Measurements from ENCODE around the gene ARID5B. TPM values are rescaled to one million over a fixed set of nuclear protein-coding genes. Genes with fewer than 3 reads are reported as not detected.

ARID5B gene
- total and polyA plus RNA-seq, 2 donors: 11.3 to 18.6 TPM

DNA sequence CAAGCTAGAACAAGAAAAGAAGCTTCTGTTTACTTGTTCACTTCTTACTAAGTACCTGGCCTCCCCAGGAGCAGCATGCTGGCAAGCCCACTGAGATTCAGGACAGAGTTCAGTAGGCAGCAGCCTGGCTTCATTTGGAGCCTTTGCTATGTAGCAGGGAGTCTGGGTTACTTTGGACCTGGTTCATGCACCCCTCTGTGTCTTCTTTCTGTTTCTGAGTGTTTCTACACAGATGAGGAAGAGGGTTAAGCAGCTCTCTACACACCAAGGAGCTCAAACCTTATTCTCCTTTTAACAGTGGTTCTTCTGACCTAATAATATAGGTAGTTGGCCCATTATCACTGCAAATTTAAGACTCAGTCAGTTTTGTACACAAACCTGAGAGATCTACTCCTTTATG lies 152.9 kb downstream of the ARID5B start:
- Histone ChIP-seq H3K27ac (ENCODE audit: low read depth in 1 of 2, low read length in 1 of 2) (peak overlapping the region; percentile 32 to 79), H3K27me3 (ENCODE audit: control insufficient read depth in 2 of 2, insufficient read depth in 1 of 2, low read length in 1 of 2) (no peaks in the 10 kb centered on the region), H3K36me3 (ENCODE audit: control insufficient read depth in 2 of 2, insufficient read depth in 2 of 2, low read length in 1 of 2) (peaks cover 20 to 66% of the 10 kb centered on the region in 2 donors), H3K9me3 (ENCODE audit: control insufficient read depth in 2 of 2, insufficient read depth in 1 of 2, low read length in 1 of 2) (no peaks in the 10 kb centered on the region), H3K4me3 (ENCODE audit: low read length in 2 of 2) (no peak overlapping the region), H3K4me1 (ENCODE audit: control insufficient read depth in 2 of 2, insufficient read depth in 2 of 2, low read length in 2 of 2) (peaks cover 0 to 12% of the 10 kb centered on the region in 2 donors)
- no peak for DNase-seq (ENCODE audit: low read depth in 6 of 9, low spot score in 9 of 9)

DNA sequence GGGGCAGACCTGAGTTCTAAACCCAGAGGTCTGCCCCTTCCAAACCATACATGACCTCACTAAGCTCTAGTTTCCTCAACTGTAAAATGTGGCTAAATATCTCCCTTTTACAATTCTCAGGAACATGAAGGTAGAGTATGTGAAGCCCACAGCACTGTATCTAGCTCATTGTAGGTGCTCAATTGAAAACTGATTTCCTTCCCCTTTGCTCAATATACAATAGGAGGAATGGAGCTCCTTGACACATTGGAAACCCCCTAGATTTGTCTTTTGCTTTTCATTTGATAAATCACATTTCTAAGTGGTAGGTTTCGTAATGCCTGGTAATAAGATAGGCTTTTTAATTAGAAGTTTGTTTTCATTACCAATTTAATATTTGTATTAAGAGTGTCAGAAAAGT lies 153.3 kb downstream of the ARID5B start:
- no peak for DNase-seq (ENCODE audit: low read depth in 6 of 9, low spot score in 9 of 9)
- H3K9me3 ChIP-seq (ENCODE audit: control insufficient read depth in 2 of 2, insufficient read depth in 1 of 2, low read length in 1 of 2): no peaks in the 10 kb centered on the region
- H3K27ac ChIP-seq (ENCODE audit: low read depth in 1 of 2, low read length in 1 of 2): peak overlapping the region in 1 of 2 donors; percentile 32
- H3K4me3 ChIP-seq (ENCODE audit: low read length in 2 of 2): no peak overlapping the region
- WGBS: 90% methylated on average over 1 of the region's 1 CpG
- H3K4me1 ChIP-seq (ENCODE audit: control insufficient read depth in 2 of 2, insufficient read depth in 2 of 2, low read length in 2 of 2): peaks cover 0 to 10% of the 10 kb centered on the region in 2 donors
- H3K27me3 ChIP-seq (ENCODE audit: control insufficient read depth in 2 of 2, insufficient read depth in 1 of 2, low read length in 1 of 2): no peaks in the 10 kb centered on the region
- peaks cover 20 to 70% of the 10 kb centered on the region in 2 donors for H3K36me3 ChIP-seq (ENCODE audit: control insufficient read depth in 2 of 2, insufficient read depth in 2 of 2, low read length in 1 of 2)

DNA sequence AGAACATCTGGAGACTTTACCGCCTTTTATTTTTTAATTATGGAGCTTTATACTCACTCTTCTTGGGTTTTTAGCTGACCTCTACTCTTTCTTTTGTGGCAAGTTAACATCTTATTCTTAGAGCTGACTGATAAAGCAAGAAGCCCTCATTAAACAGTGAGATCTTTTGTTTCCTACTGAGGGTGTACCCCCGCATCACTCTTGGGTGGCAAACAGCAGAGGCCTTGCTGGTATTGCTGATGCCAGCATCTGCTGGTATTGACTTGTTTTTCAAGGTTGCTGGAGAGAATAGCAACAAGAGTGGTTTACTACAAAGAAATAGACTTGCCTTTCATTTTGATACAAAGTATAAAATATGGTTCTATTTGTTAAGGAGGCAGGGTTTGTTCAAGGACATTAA lies 154.7 kb downstream of the ARID5B start:
- Histone ChIP-seq H3K27ac (ENCODE audit: low read depth in 1 of 2, low read length in 1 of 2) (no peak overlapping the region), H3K4me3 (ENCODE audit: low read length in 2 of 2) (no peak overlapping the region), H3K4me1 (ENCODE audit: control insufficient read depth in 2 of 2, insufficient read depth in 2 of 2, low read length in 2 of 2) (peaks cover 0 to 2% of the 10 kb centered on the region in 2 donors), H3K27me3 (ENCODE audit: control insufficient read depth in 2 of 2, insufficient read depth in 1 of 2, low read length in 1 of 2) (no peaks in the 10 kb centered on the region), H3K36me3 (ENCODE audit: control insufficient read depth in 2 of 2, insufficient read depth in 2 of 2, low read length in 1 of 2) (peaks cover 15 to 75% of the 10 kb centered on the region in 2 donors), H3K9me3 (ENCODE audit: control insufficient read depth in 2 of 2, insufficient read depth in 1 of 2, low read length in 1 of 2) (no peaks in the 10 kb centered on the region)
- no peak for DNase-seq (ENCODE audit: low read depth in 6 of 9, low spot score in 9 of 9)
- WGBS: 97% methylated on average over 2 of the region's 2 CpGs

DNA sequence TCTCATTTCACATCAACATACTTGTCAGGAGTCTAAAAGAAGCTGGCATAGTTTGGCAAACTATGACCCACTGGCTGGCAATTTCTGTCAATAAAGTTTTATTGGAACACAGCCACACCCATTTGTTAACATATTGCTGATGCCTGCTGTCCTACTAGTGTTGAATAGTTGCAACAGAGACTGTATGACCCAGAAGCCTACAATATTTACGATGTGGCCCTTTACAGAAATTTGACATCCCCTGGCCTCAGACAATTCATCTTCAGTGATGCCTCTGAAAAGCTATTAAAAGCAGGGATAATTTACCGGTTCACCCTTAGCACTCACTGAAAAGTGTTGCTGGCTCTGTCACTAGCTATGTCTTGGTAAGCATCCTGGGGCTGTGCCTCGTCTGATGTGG lies 155.2 kb downstream of the ARID5B start:
- Histone ChIP-seq H3K4me3 (ENCODE audit: low read length in 2 of 2) (no peak overlapping the region), H3K9me3 (ENCODE audit: control insufficient read depth in 2 of 2, insufficient read depth in 1 of 2, low read length in 1 of 2) (no peaks in the 10 kb centered on the region), H3K4me1 (ENCODE audit: control insufficient read depth in 2 of 2, insufficient read depth in 2 of 2, low read length in 2 of 2) (peaks cover 0 to 2% of the 10 kb centered on the region in 2 donors), H3K27ac (ENCODE audit: low read depth in 1 of 2, low read length in 1 of 2) (peak overlapping the region; percentile 8 to 33), H3K27me3 (ENCODE audit: control insufficient read depth in 2 of 2, insufficient read depth in 1 of 2, low read length in 1 of 2) (no peaks in the 10 kb centered on the region), H3K36me3 (ENCODE audit: control insufficient read depth in 2 of 2, insufficient read depth in 2 of 2, low read length in 1 of 2) (peaks cover 18 to 78% of the 10 kb centered on the region in 2 donors)
- DNase-seq (ENCODE audit: low read depth in 6 of 9, low spot score in 9 of 9): no peak
- 97% methylated on average over 3 of the region's 3 CpGs for whole genome bisulfite sequencing

DNA sequence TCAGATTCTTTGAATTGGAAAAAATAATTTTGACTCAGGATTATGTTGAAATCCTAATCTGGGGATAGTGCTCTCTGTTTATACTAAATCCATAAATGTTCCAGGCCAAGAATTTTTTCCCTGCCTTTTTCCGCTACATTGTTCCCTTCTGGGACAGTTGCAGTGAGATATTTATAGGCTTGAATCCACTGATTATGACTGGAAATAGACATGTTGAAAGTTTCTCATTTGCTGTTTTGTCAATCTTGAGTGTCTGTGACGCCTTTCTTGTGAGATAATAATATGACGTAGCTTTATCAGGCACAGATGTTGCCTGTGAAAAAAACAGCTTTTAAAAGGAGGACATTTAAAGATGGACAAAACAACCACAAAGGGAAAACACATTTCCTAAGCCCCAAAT lies 155.9 kb downstream of the ARID5B start:
- Histone ChIP-seq H3K4me3 (ENCODE audit: low read length in 2 of 2) (no peak overlapping the region), H3K4me1 (ENCODE audit: control insufficient read depth in 2 of 2, insufficient read depth in 2 of 2, low read length in 2 of 2) (peaks cover 0 to 2% of the 10 kb centered on the region in 2 donors), H3K36me3 (ENCODE audit: control insufficient read depth in 2 of 2, insufficient read depth in 2 of 2, low read length in 1 of 2) (peaks cover 14 to 81% of the 10 kb centered on the region in 2 donors), H3K27me3 (ENCODE audit: control insufficient read depth in 2 of 2, insufficient read depth in 1 of 2, low read length in 1 of 2) (no peaks in the 10 kb centered on the region), H3K27ac (ENCODE audit: low read depth in 1 of 2, low read length in 1 of 2) (peak overlapping the region in 1 of 2 donors; percentile 18), H3K9me3 (ENCODE audit: control insufficient read depth in 2 of 2, insufficient read depth in 1 of 2, low read length in 1 of 2) (no peaks in the 10 kb centered on the region)
- 96% methylated on average over 3 of the region's 3 CpGs for WGBS
- DNase-seq (ENCODE audit: low read depth in 6 of 9, low spot score in 9 of 9): no peak

DNA sequence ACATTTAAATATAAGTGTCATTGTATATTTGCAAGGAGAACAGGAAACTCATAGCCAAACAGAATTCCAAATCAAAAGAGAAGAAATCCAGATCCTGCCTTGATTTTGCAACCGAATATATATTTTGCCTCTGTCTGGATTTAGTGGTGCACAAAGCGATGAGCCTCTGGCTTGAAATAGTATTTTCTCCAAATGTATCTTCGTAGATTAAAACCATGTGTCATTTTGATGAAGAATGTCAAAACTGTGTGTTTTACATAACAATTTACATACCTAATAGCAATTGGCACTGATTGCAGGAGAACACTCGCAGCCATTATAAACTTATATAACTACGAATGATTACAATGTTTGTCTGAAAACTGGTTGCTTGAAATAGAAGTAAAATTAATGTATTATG lies 156.4 kb downstream of the ARID5B start:
- H3K9me3 ChIP-seq (ENCODE audit: control insufficient read depth in 2 of 2, insufficient read depth in 1 of 2, low read length in 1 of 2): no peaks in the 10 kb centered on the region
- H3K4me1 ChIP-seq (ENCODE audit: control insufficient read depth in 2 of 2, insufficient read depth in 2 of 2, low read length in 2 of 2): peaks cover 0 to 2% of the 10 kb centered on the region in 2 donors
- H3K27ac ChIP-seq (ENCODE audit: low read depth in 1 of 2, low read length in 1 of 2): peak overlapping the region in 1 of 2 donors; percentile 18
- no peaks in the 10 kb centered on the region for H3K27me3 ChIP-seq (ENCODE audit: control insufficient read depth in 2 of 2, insufficient read depth in 1 of 2, low read length in 1 of 2)
- WGBS: 97% methylated on average over 5 of the region's 5 CpGs
- H3K36me3 ChIP-seq (ENCODE audit: control insufficient read depth in 2 of 2, insufficient read depth in 2 of 2, low read length in 1 of 2): peaks cover 9 to 77% of the 10 kb centered on the region in 2 donors
- no peak overlapping the region for H3K4me3 ChIP-seq (ENCODE audit: low read length in 2 of 2)
- DNase-seq (ENCODE audit: low read depth in 6 of 9, low spot score in 9 of 9): no peak

DNA sequence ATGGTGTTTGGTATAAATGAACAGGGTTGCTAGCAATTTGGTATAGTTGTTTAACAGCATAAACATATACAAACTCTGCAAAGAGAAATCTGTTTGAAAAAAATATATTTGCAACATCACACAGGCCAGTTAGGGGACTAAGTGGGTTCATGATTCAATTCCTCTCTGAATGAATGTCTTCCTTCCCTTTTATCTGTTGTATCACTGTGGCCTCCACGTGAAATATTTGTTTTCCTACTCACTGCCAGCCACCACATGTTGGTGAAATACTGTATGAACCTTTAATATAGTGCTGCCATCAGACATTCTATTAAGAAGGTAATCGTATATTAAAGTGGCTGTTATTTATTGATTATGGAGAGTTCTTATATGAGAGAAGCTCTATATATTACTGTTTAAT lies 157.0 kb downstream of the ARID5B start:
- Histone ChIP-seq H3K9me3 (ENCODE audit: control insufficient read depth in 2 of 2, insufficient read depth in 1 of 2, low read length in 1 of 2) (no peaks in the 10 kb centered on the region), H3K4me1 (ENCODE audit: control insufficient read depth in 2 of 2, insufficient read depth in 2 of 2, low read length in 2 of 2) (no peaks in the 10 kb centered on the region), H3K4me3 (ENCODE audit: low read length in 2 of 2) (no peak overlapping the region), H3K27me3 (ENCODE audit: control insufficient read depth in 2 of 2, insufficient read depth in 1 of 2, low read length in 1 of 2) (no peaks in the 10 kb centered on the region), H3K27ac (ENCODE audit: low read depth in 1 of 2, low read length in 1 of 2) (no peak overlapping the region), H3K36me3 (ENCODE audit: control insufficient read depth in 2 of 2, insufficient read depth in 2 of 2, low read length in 1 of 2) (peaks cover 6 to 70% of the 10 kb centered on the region in 2 donors)
- WGBS: 91% methylated on average over 2 of the region's 2 CpGs
- no peak for DNase-seq (ENCODE audit: low read depth in 6 of 9, low spot score in 9 of 9)

DNA sequence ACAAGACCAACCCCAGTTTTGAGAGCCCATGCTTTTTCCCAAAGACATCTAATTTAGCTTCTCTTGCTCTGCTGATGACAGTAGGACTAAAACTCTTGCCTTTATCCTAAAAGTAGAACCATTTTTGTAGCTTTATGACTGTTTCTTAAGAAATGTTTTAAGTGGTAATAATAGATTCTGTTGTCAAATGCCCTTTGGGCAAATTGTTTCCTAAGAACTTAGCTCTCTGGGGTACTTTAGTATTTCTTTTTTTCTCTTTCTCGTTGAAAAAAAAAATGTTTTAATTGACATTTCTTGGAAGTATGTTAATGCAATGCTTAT lies 157.4 kb downstream of the ARID5B start:
- 79% methylated on average over 1 of the region's 1 CpG for WGBS
- Histone ChIP-seq H3K9me3 (ENCODE audit: control insufficient read depth in 2 of 2, insufficient read depth in 1 of 2, low read length in 1 of 2) (no peaks in the 10 kb centered on the region), H3K36me3 (ENCODE audit: control insufficient read depth in 2 of 2, insufficient read depth in 2 of 2, low read length in 1 of 2) (peaks cover 8 to 70% of the 10 kb centered on the region in 2 donors), H3K4me3 (ENCODE audit: low read length in 2 of 2) (no peak overlapping the region), H3K4me1 (ENCODE audit: control insufficient read depth in 2 of 2, insufficient read depth in 2 of 2, low read length in 2 of 2) (no peaks in the 10 kb centered on the region), H3K27ac (ENCODE audit: low read depth in 1 of 2, low read length in 1 of 2) (no peak overlapping the region), H3K27me3 (ENCODE audit: control insufficient read depth in 2 of 2, insufficient read depth in 1 of 2, low read length in 1 of 2) (no peaks in the 10 kb centered on the region)
- DNase-seq (ENCODE audit: low read depth in 6 of 9, low spot score in 9 of 9): no peak

DNA sequence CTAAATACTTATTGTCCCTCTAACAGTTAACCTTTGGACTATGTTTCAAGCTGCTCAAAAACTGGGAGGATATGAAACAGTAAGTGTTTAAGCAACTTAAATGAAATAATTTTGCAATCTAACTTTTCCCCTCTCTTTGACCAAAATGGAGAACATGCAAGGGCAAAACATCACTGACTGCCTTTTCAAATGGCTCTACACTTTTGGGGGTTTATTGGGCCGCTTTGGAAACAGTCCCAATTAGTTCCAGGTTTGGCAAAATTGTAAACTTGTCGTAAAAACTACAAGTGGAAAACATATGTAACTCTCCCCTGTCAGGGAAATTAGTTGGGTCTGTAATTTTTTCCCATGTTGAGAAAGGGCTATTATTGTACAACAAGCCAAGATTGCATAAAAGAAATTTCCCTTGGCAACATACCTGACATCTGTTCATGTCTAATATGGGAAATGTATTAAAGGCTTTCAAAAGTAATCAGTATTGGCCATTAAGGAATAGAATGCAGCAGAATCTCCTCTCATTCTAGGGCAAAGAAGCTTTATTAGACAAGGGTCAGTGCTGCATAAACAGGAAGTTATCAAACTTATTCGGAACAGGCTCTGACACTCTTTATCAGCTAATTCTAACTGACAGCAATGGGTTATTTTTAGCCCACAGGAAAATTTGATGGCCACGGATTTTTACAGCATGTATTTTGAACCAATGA lies 157.9 kb downstream of the ARID5B start:
- Histone ChIP-seq H3K4me3 (ENCODE audit: low read length in 2 of 2) (no peak overlapping the region), H3K27me3 (ENCODE audit: control insufficient read depth in 2 of 2, insufficient read depth in 1 of 2, low read length in 1 of 2) (no peaks in the 10 kb centered on the region), H3K36me3 (ENCODE audit: control insufficient read depth in 2 of 2, insufficient read depth in 2 of 2, low read length in 1 of 2) (peaks cover 9 to 71% of the 10 kb centered on the region in 2 donors), H3K27ac (ENCODE audit: low read depth in 1 of 2, low read length in 1 of 2) (no peak overlapping the region), H3K9me3 (ENCODE audit: control insufficient read depth in 2 of 2, insufficient read depth in 1 of 2, low read length in 1 of 2) (no peaks in the 10 kb centered on the region), H3K4me1 (ENCODE audit: control insufficient read depth in 2 of 2, insufficient read depth in 2 of 2, low read length in 2 of 2) (no peaks in the 10 kb centered on the region)
- 70% methylated on average over 4 of the region's 4 CpGs for WGBS
- DNase-seq (ENCODE audit: low read depth in 6 of 9, low spot score in 9 of 9): no peak

Measured in thymus (tissue), 11 donors.